GM12874 (cell line): ENCODE data around the gene CCDC9.
A peak's percentile ranks its signal among the peaks of the same experiment; 100 is the strongest.

ENCODE experiments used
- TF ChIP-seq, protein P1 (sequence below): IDR thresholded peaks from 2 replicates; pipeline ENCODE4 v1.5.1; 2011; ENCODE audit warnings: low read depth, mild to moderate bottlenecking, control low read depth, low read length, moderate library complexity; ENCODE audit not compliant: insufficient read depth

CCDC9 gene

DNA sequence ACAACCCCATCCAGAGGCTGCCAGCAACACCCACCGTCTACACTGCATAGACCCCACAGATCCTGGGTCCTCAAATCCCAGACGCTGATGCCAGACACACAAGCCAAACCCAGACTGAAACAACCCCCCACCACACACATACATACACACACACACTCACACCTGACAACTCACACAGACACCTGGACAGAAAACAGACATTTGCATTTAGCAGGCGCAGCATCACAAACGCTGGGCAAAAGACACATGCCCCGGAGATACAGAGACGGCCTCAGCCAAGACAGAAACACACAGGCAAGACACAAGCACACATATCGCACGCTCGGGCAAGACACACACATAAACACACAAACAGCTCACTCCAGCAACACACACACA lies 26.7 kb upstream of the CCDC9 start:
- TF ChIP-seq, protein P1, sequence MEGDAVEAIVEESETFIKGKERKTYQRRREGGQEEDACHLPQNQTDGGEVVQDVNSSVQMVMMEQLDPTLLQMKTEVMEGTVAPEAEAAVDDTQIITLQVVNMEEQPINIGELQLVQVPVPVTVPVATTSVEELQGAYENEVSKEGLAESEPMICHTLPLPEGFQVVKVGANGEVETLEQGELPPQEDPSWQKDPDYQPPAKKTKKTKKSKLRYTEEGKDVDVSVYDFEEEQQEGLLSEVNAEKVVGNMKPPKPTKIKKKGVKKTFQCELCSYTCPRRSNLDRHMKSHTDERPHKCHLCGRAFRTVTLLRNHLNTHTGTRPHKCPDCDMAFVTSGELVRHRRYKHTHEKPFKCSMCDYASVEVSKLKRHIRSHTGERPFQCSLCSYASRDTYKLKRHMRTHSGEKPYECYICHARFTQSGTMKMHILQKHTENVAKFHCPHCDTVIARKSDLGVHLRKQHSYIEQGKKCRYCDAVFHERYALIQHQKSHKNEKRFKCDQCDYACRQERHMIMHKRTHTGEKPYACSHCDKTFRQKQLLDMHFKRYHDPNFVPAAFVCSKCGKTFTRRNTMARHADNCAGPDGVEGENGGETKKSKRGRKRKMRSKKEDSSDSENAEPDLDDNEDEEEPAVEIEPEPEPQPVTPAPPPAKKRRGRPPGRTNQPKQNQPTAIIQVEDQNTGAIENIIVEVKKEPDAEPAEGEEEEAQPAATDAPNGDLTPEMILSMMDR = no peak

DNA sequence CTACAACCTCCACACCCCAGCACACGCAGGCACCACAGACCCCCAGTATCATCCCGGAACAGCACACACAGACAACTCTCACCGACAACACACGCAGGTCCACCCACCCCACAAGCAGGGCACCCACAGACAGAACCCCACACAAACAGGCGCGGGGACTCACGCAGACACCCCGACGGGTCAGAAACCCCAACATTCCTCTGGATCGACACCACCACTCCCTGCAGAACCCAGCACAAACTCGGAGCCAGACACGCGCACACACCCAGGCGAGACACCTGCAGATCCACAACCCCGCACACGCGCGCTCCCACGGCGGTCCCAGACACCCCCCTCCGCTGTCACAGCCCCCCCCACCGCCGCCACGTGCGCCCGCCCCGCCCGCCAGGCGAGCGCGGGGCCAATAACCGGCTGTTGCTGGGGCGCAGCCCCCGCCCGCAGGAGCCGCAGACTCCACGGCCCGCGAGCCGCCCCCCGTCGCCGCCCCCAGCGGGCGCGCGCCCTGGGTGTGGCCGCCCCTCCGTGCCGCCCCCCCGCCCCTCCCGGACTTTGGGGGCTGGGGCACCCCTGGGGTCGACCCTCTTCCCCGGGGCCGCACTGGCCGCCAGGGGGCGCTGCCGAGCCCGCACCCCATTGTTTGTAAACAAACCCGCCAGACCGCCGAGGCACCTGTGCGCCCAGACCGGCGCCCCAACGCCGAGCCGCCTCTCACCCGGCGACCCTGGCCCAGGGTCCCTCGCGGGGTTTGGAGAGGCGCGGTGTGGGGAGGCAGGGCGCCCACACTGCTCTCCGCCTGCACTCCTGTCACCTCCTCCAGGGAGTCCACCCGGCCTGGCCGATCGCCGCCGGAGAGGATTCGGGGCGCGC lies 26.0 kb upstream of the CCDC9 start:
- TF ChIP-seq, protein P1 = peak; percentile 89

DNA sequence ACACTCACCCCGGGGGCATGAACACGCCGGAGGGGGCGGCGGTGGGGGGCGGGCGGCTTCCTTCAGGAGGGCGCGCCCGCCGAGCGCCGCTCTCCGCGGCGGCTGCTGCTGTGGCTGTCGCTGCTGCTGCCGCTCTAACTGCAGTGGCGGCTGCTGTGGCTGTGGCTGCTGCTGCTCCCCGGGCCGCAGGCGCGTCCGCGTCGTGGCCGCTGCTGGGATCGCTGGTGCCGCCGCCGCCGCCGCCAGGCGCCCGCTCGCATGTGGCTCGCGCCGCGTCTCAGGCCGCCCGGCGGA lies 25.5 kb upstream of the CCDC9 start, which contains the start of gene BBC3:
TSS of gene BBC3 (minus strand) at position 279 of the 294 bp plus-strand sequence. CDS start 2,768 bp downstream, outside the sequence.
- TF ChIP-seq, protein P1 = no peak

DNA sequence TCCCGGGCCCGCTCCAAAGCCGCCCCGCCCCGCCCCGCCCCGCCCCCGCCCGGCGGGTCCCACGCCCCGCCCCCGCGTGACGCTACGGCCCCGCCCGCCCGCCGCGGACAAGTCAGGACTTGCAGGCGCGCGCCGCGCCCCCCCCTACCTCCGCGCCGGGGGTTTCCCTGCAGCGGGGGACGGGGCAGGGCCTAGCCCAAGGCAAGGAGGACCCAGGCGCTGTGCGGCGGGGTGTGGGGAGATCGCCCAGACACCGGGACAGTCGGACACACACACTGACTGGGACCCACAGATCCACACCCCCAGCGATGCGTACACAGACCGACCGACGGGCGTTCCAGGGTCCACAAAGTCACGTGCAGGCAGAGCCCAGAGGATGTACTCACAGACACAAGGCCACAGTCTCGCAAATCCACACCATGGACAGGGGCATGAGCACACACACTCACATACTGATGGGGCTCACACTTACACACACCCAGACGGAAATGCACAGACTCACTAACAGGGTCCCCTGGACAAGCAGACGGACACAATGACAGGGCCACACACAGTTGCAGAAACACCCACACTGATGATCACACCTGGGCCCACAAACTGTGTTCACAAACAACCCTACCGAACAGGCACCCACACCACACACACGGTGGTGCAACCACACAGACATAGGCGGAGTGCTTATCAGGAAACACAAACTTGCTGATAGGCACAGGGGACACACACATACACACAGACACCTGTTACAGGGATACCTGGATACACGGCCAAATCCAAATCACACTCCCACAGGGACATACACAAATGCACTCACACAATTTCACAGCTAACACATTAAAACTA lies 24.9 kb upstream of the CCDC9 start:
- TF ChIP-seq, protein P1 = no peak

DNA sequence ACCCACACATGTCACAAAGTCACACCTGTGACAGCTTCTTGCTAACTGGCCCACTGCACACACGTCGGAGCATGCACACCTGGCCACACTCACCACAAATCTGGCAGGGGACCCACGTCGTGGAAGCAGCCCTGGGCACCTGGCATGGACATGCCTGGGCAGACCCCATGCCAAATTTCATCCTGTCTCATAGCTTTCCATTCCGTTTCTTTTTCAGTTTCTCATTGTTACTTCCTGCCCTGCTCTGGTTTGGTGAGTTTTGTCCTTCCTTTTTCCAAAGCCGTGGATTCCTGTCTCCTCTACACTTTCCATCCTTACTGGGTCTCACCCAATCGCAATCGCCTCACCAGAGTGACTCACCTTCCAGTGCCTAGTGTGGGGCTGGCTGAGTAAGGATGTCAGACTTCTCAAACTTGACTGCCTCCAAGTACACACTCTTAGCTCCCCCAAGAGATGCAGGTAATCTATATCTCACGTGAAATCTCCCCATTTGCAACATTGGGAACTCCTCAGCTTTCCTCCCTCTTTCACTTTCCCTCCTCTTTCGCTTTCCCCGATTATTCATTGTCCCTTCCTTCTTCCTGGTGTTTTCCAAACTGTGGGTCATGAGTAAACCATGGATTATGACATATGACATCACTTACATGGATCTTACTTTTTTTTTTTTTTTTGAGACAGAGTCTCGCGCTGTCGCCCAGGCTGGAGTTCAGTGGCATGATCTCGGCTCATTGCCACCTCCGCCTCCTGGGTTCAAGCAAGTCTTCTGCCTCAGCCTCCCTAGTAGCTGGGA lies 23.7 kb upstream of the CCDC9 start:
- TF ChIP-seq, protein P1 = no peak

DNA sequence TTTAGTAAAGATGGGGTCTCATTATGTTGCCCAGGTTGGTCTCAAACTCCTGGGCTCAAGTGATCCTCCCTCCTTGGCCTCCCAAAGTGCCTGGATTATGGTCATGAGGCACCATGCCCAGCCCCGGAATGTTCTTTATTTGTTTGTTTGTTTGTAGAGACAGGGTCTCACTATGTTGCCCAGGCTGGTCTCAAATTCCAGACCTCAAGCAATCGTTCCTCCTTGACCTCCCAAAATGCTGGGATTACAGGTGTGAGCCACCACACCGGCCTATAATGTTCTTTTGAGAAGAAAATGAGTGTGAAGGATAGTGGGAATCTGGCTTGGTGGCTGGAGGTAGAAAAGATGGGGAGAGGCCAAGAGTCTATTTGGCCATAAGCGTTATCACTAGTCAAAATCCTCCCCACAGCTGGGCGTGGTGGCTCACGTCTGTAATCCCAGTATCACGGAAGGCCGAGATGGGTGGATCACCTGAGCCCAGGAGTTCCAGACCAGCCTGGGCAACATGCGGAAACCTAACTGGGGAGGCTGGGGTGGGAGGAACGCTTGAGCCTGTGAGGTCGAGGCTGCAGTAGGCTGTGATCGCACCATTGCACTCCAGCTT lies 20.2 kb upstream of the CCDC9 start:
- TF ChIP-seq, protein P1 = no peak

GRCh38 chr19:47239152-47239551 lies 17.2 kb upstream of the CCDC9 start:
- TF ChIP-seq, protein P1 = no peak
